Measurements from ENCODE around the gene AIG1. TPM values are rescaled to one million over a fixed set of nuclear protein-coding genes. Genes with fewer than 3 reads are reported as not detected.
"Not testable (repeated sequence)": the region's sequence is repeated elsewhere in the genome, so short reads cannot be mapped to it uniquely, and the experiment has no call there.

AIG1 gene
- total and polyA plus RNA-seq, 2 donors: 9.1 to 16.5 TPM

DNA sequence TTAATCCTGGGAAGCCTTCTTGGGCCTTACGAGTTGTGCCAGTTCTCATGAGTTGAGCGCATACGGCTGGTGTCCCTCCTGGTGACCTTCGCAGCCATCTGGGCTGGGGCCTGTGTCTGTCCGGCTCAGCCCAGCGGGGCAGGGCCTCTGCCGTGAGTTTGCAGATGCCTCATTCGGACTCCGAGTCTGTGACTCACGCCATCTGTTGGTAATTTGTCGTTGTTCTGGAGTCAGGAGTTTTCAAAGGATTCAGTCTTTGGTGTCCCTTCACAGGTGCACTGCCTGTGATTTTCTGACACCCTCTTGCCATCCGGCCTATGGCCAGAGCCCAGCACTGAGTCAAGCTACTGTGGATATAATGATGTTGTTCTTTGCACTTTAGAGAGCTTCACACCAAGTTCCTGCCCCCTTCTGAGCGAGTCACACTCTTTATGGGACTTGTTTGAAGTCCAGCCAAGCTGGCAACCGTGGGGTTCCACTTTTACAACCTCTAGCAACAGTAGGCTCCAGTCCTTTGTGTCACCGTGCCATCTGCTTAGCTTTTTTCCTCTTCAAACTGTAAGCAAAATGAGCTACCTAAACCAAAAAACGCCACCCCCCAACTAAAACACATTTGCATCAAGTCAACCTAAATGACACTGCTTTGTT is 175.6 kb downstream of the AIG1 start:
- no peak overlapping the region for H3K4me3 ChIP-seq (ENCODE audit: low read length in 2 of 2)
- 97% methylated on average over 16 of the region's 16 CpGs for WGBS
- no peaks in the 10 kb centered on the region for H3K9me3 ChIP-seq (ENCODE audit: control insufficient read depth in 2 of 2, insufficient read depth in 1 of 2, low read length in 1 of 2)
- no peak overlapping the region for H3K27ac ChIP-seq (ENCODE audit: low read depth in 1 of 2, low read length in 1 of 2)
- DNase-seq (ENCODE audit: low read depth in 6 of 9, low spot score in 9 of 9): no peak
- H3K36me3 ChIP-seq (ENCODE audit: control insufficient read depth in 2 of 2, insufficient read depth in 2 of 2, low read length in 1 of 2): no peaks in the 10 kb centered on the region
- H3K27me3 ChIP-seq (ENCODE audit: control insufficient read depth in 2 of 2, insufficient read depth in 1 of 2, low read length in 1 of 2): no peaks in the 10 kb centered on the region
- no peaks in the 10 kb centered on the region for H3K4me1 ChIP-seq (ENCODE audit: control insufficient read depth in 2 of 2, insufficient read depth in 2 of 2, low read length in 2 of 2)

GRCh38 chr6:143238306-143238705 is 177.6 kb downstream of the AIG1 start:
- Histone ChIP-seq H3K27ac (ENCODE audit: low read depth in 1 of 2, low read length in 1 of 2) (no peak overlapping the region), H3K4me1 (ENCODE audit: control insufficient read depth in 2 of 2, insufficient read depth in 2 of 2, low read length in 2 of 2) (no peaks in the 10 kb centered on the region), H3K36me3 (ENCODE audit: control insufficient read depth in 2 of 2, insufficient read depth in 2 of 2, low read length in 1 of 2) (no peaks in the 10 kb centered on the region), H3K4me3 (ENCODE audit: low read length in 2 of 2) (no peak overlapping the region), H3K27me3 (ENCODE audit: control insufficient read depth in 2 of 2, insufficient read depth in 1 of 2, low read length in 1 of 2) (no peaks in the 10 kb centered on the region), H3K9me3 (ENCODE audit: control insufficient read depth in 2 of 2, insufficient read depth in 1 of 2, low read length in 1 of 2) (no peaks in the 10 kb centered on the region)
- 98% methylated on average over 1 of the region's 1 CpG for WGBS
- DNase-seq (ENCODE audit: low read depth in 6 of 9, low spot score in 9 of 9): no peak

GRCh38 chr6:143241111-143241510 is 180.4 kb downstream of the AIG1 start:
- no peak for DNase-seq (ENCODE audit: low read depth in 6 of 9, low spot score in 9 of 9)
- H3K9me3 ChIP-seq (ENCODE audit: control insufficient read depth in 2 of 2, insufficient read depth in 1 of 2, low read length in 1 of 2): no peaks in the 10 kb centered on the region
- H3K27me3 ChIP-seq (ENCODE audit: control insufficient read depth in 2 of 2, insufficient read depth in 1 of 2, low read length in 1 of 2): no peaks in the 10 kb centered on the region
- no peaks in the 10 kb centered on the region for H3K36me3 ChIP-seq (ENCODE audit: control insufficient read depth in 2 of 2, insufficient read depth in 2 of 2, low read length in 1 of 2)
- H3K4me3 ChIP-seq (ENCODE audit: low read length in 2 of 2): no peak overlapping the region
- H3K4me1 ChIP-seq (ENCODE audit: control insufficient read depth in 2 of 2, insufficient read depth in 2 of 2, low read length in 2 of 2): no peaks in the 10 kb centered on the region
- WGBS: 98% methylated on average over 4 of the region's 4 CpGs
- H3K27ac ChIP-seq (ENCODE audit: low read depth in 1 of 2, low read length in 1 of 2): no peak overlapping the region

GRCh38 chr6:143241911-143242310 is 181.2 kb downstream of the AIG1 start:
- Histone ChIP-seq H3K9me3 (ENCODE audit: control insufficient read depth in 2 of 2, insufficient read depth in 1 of 2, low read length in 1 of 2) (no peaks in the 10 kb centered on the region), H3K27me3 (ENCODE audit: control insufficient read depth in 2 of 2, insufficient read depth in 1 of 2, low read length in 1 of 2) (no peaks in the 10 kb centered on the region), H3K4me1 (ENCODE audit: control insufficient read depth in 2 of 2, insufficient read depth in 2 of 2, low read length in 2 of 2) (no peaks in the 10 kb centered on the region), H3K27ac (ENCODE audit: low read depth in 1 of 2, low read length in 1 of 2) (no peak overlapping the region), H3K4me3 (ENCODE audit: low read length in 2 of 2) (no peak overlapping the region), H3K36me3 (ENCODE audit: control insufficient read depth in 2 of 2, insufficient read depth in 2 of 2, low read length in 1 of 2) (no peaks in the 10 kb centered on the region)
- WGBS: 97% methylated on average over 5 of the region's 5 CpGs
- no peak for DNase-seq (ENCODE audit: low read depth in 6 of 9, low spot score in 9 of 9)

- Histone ChIP-seq H3K27ac (ENCODE audit: low read depth in 1 of 2, low read length in 1 of 2) (no peak overlapping the region), H3K9me3 (ENCODE audit: control insufficient read depth in 2 of 2, insufficient read depth in 1 of 2, low read length in 1 of 2) (no peaks in the 10 kb centered on the region), H3K4me1 (ENCODE audit: control insufficient read depth in 2 of 2, insufficient read depth in 2 of 2, low read length in 2 of 2) (no peaks in the 10 kb centered on the region), H3K36me3 (ENCODE audit: control insufficient read depth in 2 of 2, insufficient read depth in 2 of 2, low read length in 1 of 2) (no peaks in the 10 kb centered on the region), H3K4me3 (ENCODE audit: low read length in 2 of 2) (no peak overlapping the region), H3K27me3 (ENCODE audit: control insufficient read depth in 2 of 2, insufficient read depth in 1 of 2, low read length in 1 of 2) (no peaks in the 10 kb centered on the region)
- WGBS: 94% methylated on average over 1 of the region's 1 CpG
- no peak for DNase-seq (ENCODE audit: low read depth in 6 of 9, low spot score in 9 of 9)
Observed at GRCh38 chr6:143243786-143244185, 183.1 kb downstream of the AIG1 start.

GRCh38 chr6:143245656-143246055 is 185.0 kb downstream of the AIG1 start:
- no peaks in the 10 kb centered on the region for H3K9me3 ChIP-seq (ENCODE audit: control insufficient read depth in 2 of 2, insufficient read depth in 1 of 2, low read length in 1 of 2)
- WGBS: 95% methylated on average over 6 of the region's 6 CpGs
- H3K27ac ChIP-seq (ENCODE audit: low read depth in 1 of 2, low read length in 1 of 2): no peak overlapping the region
- no peaks in the 10 kb centered on the region for H3K27me3 ChIP-seq (ENCODE audit: control insufficient read depth in 2 of 2, insufficient read depth in 1 of 2, low read length in 1 of 2)
- H3K4me1 ChIP-seq (ENCODE audit: control insufficient read depth in 2 of 2, insufficient read depth in 2 of 2, low read length in 2 of 2): no peaks in the 10 kb centered on the region
- no peak for DNase-seq (ENCODE audit: low read depth in 6 of 9, low spot score in 9 of 9)
- no peak overlapping the region for H3K4me3 ChIP-seq (ENCODE audit: low read length in 2 of 2)
- H3K36me3 ChIP-seq (ENCODE audit: control insufficient read depth in 2 of 2, insufficient read depth in 2 of 2, low read length in 1 of 2): no peaks in the 10 kb centered on the region

- 96% methylated on average over 4 of the region's 4 CpGs for WGBS
- not testable (repeated sequence) for DNase-seq (ENCODE audit: low read depth in 6 of 9, low spot score in 9 of 9); H3K9me3 ChIP-seq (ENCODE audit: control insufficient read depth in 2 of 2, insufficient read depth in 1 of 2, low read length in 1 of 2); H3K4me1 ChIP-seq (ENCODE audit: control insufficient read depth in 2 of 2, insufficient read depth in 2 of 2, low read length in 2 of 2); H3K27ac ChIP-seq (ENCODE audit: low read depth in 1 of 2, low read length in 1 of 2); H3K4me3 ChIP-seq (ENCODE audit: low read length in 2 of 2); H3K27me3 ChIP-seq (ENCODE audit: control insufficient read depth in 2 of 2, insufficient read depth in 1 of 2, low read length in 1 of 2); H3K36me3 ChIP-seq (ENCODE audit: control insufficient read depth in 2 of 2, insufficient read depth in 2 of 2, low read length in 1 of 2)
Observed at GRCh38 chr6:143246166-143246775, 185.6 kb downstream of the AIG1 start.

DNA sequence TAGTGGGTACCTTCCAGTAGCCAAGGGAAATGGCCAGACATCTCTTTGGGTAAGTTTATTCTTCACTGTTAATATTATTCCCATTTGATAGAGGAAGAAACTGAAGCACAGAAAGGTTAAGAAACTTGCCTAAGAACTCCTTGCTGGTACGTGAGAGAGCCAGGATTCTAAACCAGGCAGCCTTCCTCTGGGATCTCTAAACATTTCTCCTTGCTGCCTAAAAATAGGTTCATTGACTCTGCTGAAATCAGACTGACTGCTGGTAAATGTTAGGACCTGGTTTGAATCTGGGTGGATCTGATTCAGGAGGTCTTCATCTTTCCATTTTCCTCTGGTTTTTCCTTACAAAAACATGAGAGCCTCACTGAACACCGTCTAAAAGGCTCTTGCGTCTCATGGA is 186.9 kb downstream of the AIG1 start:
- WGBS: 83% methylated on average over 3 of the region's 3 CpGs
- no peaks in the 10 kb centered on the region for H3K27me3 ChIP-seq (ENCODE audit: control insufficient read depth in 2 of 2, insufficient read depth in 1 of 2, low read length in 1 of 2)
- no peaks in the 10 kb centered on the region for H3K36me3 ChIP-seq (ENCODE audit: control insufficient read depth in 2 of 2, insufficient read depth in 2 of 2, low read length in 1 of 2)
- H3K27ac ChIP-seq (ENCODE audit: low read depth in 1 of 2, low read length in 1 of 2): no peak overlapping the region
- no peaks in the 10 kb centered on the region for H3K4me1 ChIP-seq (ENCODE audit: control insufficient read depth in 2 of 2, insufficient read depth in 2 of 2, low read length in 2 of 2)
- no peaks in the 10 kb centered on the region for H3K9me3 ChIP-seq (ENCODE audit: control insufficient read depth in 2 of 2, insufficient read depth in 1 of 2, low read length in 1 of 2)
- DNase-seq (ENCODE audit: low read depth in 6 of 9, low spot score in 9 of 9): no peak
- H3K4me3 ChIP-seq (ENCODE audit: low read length in 2 of 2): no peak overlapping the region

DNA sequence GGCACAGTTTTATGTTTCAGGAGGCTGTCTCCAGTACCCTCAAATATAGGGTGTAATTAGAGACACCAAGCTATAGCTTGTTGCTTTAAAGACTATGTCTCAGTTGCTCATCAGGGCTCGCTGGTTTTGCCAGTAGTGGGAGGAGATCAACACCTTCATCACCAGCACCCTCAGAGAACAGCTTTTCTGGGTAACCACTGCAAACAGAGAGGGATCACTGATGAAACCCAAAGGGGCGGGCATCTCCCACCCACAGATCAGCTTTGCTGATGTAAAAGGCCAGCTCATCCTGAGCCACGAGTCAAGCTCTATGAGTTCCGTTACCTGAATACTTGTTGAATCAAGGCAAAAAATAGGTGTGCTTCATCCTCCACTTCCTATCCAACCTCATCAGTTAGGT is 187.7 kb downstream of the AIG1 start:
- H3K27ac ChIP-seq (ENCODE audit: low read depth in 1 of 2, low read length in 1 of 2): no peak overlapping the region
- no peaks in the 10 kb centered on the region for H3K36me3 ChIP-seq (ENCODE audit: control insufficient read depth in 2 of 2, insufficient read depth in 2 of 2, low read length in 1 of 2)
- no peak overlapping the region for H3K4me3 ChIP-seq (ENCODE audit: low read length in 2 of 2)
- no peaks in the 10 kb centered on the region for H3K4me1 ChIP-seq (ENCODE audit: control insufficient read depth in 2 of 2, insufficient read depth in 2 of 2, low read length in 2 of 2)
- no peaks in the 10 kb centered on the region for H3K27me3 ChIP-seq (ENCODE audit: control insufficient read depth in 2 of 2, insufficient read depth in 1 of 2, low read length in 1 of 2)
- no peaks in the 10 kb centered on the region for H3K9me3 ChIP-seq (ENCODE audit: control insufficient read depth in 2 of 2, insufficient read depth in 1 of 2, low read length in 1 of 2)
- 98% methylated on average over 4 of the region's 4 CpGs for WGBS
- no peak for DNase-seq (ENCODE audit: low read depth in 6 of 9, low spot score in 9 of 9)
